GM19099 (cell line): ENCODE results near the gene DHX35.

Experiments used
- POLR2A ChIP-seq: IDR thresholded peaks from 3 replicates; pipeline ENCODE4 v1.6.1; 2011; ENCODE audit warnings: low read depth; ENCODE audit not compliant: insufficient read length; ENCODE audit errors: extremely low read depth

The DHX35 gene

DNA sequence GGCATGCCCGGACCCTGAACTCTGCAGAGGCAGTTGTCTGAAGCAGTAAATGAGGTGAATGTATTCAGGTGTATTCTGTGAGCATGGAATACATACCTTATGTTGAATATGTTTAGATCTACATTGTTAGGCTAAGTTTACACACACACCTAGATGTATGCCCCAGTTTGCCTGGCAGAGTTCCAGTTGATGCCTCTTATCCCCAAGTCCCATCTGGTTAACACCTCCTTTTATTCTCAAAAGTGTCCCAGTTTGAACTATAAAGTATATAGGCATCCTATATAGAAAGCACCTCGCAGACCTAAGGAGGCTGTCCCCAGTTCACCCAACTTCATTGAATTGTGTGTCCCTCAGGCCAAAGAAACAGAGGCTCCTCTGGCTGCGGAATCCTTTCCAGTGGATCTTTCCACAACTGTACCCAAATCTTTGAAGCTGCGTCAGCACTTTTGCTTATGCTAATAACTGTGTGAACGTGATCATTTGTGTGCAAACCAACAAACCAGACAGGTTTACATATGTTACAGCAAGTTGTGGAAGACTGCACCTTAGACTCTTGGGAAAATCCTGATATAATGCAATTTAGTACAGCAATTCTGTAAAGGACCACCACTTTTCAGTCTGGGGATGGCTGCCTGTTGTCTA is 4.8 kb upstream of the DHX35 start:
- no peak for TF ChIP-seq POLR2A

DNA sequence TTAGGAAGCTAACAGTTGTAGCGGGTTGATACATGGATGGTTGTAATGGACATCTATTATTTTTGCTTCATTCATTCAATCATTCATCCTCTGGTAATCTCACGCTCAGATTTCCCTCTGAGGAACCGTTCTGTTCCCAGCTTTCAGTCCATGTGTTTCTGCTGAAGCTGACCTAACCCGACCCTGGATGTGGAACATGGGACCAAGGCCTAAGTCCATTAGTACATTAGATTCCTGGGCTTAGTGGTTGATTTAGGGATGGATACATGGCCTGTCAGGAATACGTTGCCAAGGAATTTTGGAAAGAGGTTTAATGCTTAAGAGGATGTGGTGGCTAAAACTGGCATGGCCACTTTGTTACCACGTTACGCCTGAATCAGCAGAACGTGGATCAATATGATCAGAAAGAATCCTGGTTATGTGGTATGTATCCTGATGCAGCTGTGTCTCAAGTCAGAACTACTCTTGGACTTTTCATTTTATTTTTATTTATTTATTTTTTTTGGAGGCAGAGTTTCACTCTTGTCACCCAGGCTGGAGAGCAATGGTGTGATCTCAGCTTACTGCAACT is 4.1 kb upstream of the DHX35 start:
- no peak for TF ChIP-seq POLR2A

DNA sequence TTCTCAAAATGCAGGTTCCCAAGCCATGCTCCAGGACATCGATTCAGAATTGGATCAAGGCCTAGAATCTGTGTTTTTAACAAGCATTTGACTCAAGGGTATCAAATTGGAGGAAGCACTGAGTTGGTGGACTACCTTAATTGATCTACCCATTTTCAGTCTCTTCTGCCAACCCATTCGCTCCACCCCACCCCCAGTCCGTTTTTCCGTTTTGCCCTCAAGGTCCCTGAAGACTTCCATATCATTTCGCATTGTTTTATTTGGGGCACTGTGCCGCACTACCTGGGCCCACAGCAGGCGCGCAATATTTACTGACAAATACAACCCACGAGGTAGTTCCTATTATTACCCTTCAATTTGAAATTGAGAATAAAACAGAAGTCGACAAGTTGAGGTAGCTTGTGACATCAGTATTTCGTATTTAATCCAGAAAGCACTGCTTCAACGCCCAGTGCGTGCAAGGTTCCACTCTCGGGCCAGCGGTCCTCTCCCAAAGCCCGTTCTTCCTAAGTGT is 557 bp upstream of the DHX35 start:
- TF ChIP-seq POLR2A, result no peak

DNA sequence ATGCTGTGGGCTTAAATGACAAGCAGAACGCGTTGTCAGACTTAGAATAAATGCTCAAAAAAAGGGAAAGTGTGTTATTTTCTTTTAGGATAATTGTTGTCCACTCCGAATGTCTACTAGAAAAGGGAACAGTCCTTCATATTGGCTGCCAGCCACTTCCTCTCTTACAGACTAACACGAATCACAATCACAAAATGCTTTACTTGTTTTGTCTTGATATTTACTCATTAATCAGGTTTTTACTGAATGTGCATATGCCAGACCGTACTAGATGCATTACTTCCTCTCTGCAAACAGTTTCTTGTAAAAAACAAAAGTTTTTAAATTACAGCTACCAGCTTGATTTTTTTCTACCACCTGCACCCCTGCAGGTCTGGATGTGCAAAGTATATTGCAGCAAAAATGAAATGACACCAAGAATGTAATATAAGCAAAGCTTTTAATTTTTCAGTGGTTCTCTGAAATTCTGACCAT is 821 bp downstream of the DHX35 start:
- no peak for TF ChIP-seq POLR2A

DNA sequence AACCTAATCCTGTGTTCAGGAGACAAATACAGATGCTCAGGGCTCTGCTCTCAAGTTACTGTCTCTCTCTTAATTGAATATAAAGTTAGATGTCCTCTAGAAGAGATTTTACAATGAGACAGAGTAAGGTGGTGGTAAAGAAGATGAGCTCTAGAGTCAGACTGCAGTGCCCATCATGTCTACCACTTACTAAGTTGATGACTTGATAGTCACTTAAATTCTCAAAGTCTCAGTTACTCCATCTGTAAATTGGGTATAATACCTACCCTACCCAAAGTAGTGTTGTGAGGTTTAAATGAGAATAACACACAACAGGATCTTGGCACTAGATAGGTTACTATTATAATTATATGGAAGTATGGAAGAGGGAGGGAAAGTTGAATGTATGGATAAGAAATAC is 1.6 kb downstream of the DHX35 start:
- TF ChIP-seq POLR2A, result no peak

DNA sequence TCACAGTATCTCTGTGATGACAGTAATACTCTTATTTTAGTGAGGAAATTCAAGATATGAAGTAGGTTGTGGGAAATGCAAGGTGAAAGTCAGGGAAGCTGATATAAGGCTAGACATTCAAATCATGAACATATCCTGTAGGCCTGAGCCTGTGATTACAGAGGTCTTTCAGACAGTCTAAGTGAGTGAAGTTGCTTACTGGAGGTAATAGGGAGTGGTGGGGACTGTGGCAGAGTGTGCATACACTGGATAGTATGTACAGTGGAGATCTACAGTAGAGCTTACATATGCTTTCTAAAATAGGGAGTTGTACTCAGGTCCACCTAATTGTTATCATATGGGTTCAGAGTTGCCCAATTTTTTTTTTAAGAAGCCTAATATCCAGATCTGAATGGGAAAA is 3.1 kb downstream of the DHX35 start:
- TF ChIP-seq POLR2A, result no peak

DNA sequence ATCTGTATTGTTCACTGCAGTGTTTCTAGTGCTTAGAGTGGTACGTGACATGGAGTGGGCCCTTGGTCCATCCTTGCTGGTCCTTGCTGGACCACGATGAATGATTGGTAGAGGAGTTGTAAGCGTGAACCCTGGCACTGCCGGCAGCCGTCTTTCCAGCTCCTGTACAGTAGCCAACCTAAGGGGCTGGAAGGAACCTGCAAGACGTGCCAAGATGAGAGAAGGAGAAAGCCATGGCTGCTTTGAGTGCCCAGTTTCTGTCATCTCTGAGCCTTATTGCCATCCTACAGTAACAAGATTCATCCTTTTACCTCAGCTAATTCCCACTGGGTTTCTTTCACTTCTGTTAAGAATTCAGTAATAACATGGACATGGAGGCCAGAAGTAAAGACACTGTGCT is 5.9 kb downstream of the DHX35 start:
- no peak for TF ChIP-seq POLR2A

DNA sequence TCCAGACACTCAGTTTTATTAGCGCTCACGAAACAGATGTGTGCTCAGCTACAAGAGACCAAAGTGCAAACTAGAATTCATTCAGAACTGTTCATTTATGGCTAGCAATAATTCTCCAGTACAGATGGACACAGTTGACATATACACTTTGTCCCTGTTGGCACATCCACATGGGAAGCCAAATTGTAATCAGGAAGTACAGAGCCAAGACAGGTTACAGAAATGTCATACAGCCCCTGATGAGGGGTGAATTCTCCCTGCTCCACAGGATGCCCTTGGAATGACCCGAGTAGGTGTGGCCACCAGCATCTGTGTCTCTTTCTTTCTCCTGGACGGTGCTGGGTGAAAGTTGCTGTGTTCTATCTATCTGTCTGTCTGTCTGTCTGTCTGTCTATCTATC is 7.6 kb downstream of the DHX35 start:
- TF ChIP-seq POLR2A, result no peak

DNA sequence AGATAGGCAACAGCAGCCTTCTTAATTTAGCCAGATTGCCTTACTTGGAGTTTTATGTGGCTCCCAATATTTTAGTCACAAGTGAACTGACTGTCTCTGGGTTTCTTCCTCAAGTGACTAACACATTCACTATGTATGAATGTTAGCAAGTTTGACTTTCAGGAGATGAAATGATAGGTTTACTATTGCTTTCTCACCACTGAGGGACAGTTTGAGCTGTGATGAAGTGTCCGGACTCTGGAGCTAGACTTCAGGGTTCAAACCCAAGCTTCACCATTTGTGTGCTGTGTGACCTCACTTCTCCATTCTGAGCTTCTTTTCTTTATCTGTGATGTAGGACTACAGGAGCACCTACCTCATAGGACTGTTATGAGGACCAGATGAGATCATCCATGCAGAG is 8.2 kb downstream of the DHX35 start:
- TF ChIP-seq POLR2A, result no peak

DNA sequence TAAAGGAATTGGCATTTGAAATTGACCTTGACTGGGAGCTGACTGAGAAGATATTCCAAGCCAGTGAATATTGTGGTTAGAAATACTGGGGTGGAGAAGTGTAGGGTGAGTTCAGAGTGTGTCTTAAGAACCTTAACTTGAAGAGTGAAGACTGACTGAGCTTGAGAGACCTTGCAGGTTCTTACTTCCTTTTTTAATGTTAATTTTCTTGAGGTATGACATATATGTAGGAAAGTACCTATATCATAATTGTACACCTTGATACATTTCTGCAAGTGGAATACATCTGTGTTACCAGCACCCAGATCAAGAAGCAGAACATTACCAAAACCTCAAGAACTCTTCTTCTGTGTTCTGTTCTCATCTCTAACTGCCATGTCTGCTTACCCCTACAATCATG is 11.0 kb downstream of the DHX35 start:
- no peak for TF ChIP-seq POLR2A

DNA sequence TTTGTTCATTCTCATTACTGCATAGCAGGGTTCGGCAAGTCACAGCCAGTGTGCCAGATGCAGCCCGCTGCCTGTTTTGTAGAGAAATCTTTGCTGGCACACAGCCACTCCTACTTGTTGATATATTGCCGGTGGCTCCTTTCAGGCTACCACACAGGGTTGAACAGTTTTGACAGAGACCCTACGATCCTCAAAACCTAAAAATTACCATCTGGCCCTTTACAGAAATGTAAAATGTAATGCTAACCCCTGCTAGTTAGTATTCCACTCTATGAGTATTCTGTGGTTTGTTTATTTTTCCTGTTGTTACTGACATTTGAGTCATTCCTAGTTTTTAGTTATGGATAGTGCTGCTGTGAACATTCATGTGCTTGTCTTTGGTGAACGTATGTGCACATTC is 11.5 kb downstream of the DHX35 start:
- TF ChIP-seq POLR2A, result no peak

DNA sequence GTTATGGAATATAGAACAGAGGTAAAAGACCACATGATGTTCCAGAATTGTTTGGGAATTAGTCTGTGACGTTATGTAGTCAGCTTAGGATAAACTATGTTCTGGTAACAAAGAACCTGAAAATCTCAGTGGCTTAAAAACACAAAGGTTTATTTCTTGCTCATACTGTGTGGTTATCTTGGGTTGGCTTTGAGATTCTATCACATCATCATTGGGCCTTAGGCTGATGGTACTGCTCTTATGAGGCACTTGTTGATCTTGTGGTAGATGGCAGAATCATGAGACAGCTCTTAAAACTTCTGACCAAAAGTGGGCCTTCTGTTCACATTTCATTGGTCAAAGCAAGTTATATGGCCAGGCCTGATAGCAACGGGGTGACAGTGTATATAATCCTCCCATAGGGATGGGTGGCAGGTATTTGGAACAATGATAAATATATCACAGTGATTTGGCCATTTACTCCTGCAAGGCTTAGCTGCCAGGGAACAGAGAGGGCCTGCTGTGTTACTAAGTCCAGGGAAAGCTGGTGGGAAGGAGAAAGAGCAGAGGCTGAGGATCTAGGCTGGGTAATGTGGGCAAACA is 13.5 kb downstream of the DHX35 start:
- no peak for TF ChIP-seq POLR2A

DNA sequence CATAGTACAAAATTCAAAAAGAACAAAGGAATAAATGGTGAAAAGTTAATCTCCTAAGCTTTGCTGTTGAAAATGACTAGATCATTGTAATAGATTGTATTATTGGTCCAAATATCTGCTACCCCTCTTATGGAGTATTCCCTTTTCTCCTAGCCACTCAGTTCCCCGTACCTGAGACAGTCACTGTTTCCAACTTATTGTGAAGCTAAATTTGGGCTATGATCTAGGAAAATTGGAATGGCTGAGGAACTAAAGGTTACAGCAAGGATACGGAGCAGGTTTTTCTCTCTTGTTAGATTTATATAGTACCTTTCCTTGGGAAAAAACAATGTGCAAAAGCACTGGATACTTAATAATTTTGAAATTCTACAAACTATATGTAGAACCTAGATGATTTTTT is 17.3 kb downstream of the DHX35 start:
- no peak for TF ChIP-seq POLR2A

DNA sequence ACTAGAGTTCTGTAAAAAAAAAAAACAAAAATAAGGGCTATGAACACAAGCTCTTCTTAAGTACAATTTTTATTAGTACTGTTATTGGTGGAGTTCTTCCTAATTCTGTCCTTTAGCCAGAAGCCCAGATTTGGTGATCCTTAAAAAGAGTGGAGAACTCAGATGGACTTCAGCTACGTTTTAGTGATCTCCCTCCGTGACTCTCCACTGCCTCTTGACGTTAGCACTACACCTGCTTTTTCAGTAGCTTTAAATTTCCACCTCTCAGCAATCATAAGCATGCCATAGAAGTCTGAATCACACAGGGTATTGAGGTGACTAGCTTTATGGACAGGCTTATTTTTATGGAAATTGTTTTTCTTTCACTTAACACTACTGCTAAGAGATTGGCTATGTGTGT is 17.7 kb downstream of the DHX35 start:
- TF ChIP-seq POLR2A, result no peak

DNA sequence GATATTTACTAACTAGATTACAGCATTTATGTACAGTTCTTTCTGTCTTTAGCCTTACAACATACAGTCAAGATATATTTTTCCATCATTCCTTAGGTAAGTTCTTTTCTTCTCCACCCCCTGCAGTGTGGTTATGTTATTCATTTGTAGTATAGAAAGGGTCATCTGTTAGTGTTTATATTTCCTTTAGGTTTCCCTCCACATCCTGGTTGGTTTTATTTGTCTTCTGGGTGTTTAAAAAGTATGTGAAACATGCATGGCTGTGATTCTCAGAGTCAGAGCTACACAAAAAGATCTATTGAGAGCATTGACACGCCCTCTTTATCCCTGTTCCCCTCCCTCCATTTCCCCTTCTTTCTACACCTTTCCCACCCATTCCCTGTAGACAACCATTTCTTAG is 20.1 kb downstream of the DHX35 start:
- no peak for TF ChIP-seq POLR2A

DNA sequence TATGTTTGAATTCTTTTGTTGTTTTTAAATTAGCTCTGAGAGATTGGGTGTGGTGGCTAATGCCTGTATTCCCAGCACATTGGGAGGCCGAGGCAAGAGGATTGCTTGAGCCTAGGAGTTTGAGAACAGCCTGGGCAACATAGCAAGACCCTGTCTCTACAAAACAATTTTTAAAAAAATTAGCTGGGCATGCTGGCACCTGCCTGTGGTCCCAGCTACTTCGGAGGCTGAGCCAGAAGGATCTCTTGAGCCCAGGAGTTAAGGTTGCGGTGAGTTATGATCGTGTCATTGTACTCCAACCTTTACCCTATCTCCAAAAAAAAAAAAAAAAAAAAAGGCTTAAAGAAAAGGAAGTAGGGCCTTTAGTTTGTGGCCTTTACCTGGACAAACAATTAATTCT is 22.9 kb downstream of the DHX35 start:
- no peak for TF ChIP-seq POLR2A

DNA sequence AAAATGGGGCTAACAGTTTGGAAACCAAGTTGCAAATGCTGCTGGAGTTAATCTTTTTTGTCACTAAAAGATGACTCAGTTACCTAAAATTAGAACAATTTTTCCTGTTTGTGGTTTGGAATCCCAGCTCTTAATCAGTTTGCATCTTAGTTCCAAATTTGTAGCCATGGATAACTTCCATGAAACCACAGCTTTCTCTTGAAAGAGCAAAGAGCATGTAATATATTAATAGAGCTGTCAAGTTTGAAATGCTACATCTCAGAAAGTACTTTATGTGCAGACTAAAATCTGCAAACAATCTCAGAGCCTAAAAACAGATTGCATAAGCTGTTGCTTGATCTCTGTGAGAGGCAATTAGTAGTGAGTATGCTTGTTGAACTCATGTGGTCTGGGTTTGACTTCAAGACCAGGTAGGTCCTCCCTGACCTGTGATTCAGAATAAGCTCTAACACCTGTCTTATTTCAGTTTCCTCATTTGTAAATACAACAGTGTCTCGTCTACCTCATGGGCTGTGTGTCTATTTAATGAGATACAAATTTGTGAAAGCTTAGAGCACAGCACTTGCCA is 23.5 kb downstream of the DHX35 start:
- TF ChIP-seq POLR2A, result no peak

DNA sequence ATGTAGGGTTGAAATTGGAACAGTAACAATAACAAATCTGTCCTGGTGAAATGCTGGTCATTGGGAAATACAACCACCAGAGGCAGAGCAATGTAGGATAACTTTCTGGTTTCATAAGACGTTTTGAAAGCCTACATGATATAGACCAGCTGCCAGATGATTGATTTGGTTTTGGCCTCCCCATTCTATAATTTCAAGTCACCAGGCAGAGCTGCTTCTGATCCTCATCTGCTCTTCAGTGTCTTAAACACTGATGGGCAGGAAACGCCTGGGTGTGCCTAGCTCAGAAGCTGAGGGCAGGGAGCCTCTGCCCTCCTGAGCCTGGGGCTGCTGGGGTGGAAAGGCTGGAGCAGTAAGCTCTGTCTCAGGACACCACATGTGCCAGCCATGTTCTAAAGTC is 24.5 kb downstream of the DHX35 start:
- TF ChIP-seq POLR2A, result no peak
